Kidney (tissue), 14 donors: ENCODE data around the gene ILDR2. TPM values are rescaled to one million over a fixed set of nuclear protein-coding genes. Genes with fewer than 3 reads are reported as not detected.

Experiments
- DNase-seq, 5 donors: peaks; one replicate each; pipeline ENCODE4 v3.0.0-alpha.2; 2013 to 2020
- FAIRE-seq: peaks from 2 replicates; lab custom pipeline; 2012; peaks lifted over from hg19 to GRCh38; lab: Jason Lieb, UNC
- H3K27ac ChIP-seq, 2 donors: one replicate each; pipeline ENCODE4 v1.7.0; 2013; ENCODE audit warnings: low read depth in 2 of 2, low read length in 2 of 2, inconsistent platforms in 1 of 2
- H3K27me3 ChIP-seq: one replicate; pipeline ENCODE4 v1.7.1; 2013; ENCODE audit warnings: low read length, inconsistent platforms; ENCODE audit not compliant: control insufficient read depth, insufficient read depth
- H3K36me3 ChIP-seq, 3 donors: one replicate each; pipeline versions ENCODE4 v1.7.0 to v1.7.1; 2013; ENCODE audit warnings: low read length in 3 of 3, control low read depth in 1 of 3, inconsistent platforms in 1 of 3; ENCODE audit not compliant: insufficient read depth in 3 of 3, control insufficient read depth in 2 of 3
- H3K4me1 ChIP-seq, 3 donors: one replicate each; pipeline versions ENCODE4 v1.7.0 to v1.7.1; 2013; ENCODE audit warnings: low read length in 3 of 3, inconsistent platforms in 1 of 3, low read depth in 1 of 3; ENCODE audit not compliant: control insufficient read depth in 2 of 3, insufficient read depth in 2 of 3
- H3K4me3 ChIP-seq, 3 donors: one replicate each; pipeline versions ENCODE4 v1.7.0 to v1.8.1; 2013; ENCODE audit warnings: low read length in 3 of 3, control low read depth in 1 of 3, inconsistent platforms in 1 of 3
- H3K9ac ChIP-seq, 3 donors: one replicate each; pipeline versions ENCODE4 v1.7.0 to v1.7.1; 2013; ENCODE audit warnings: low read length in 3 of 3, control low read depth in 1 of 3, inconsistent platforms in 1 of 3
- H3K9me3 ChIP-seq, 3 donors: one replicate each; pipeline versions ENCODE4 v1.7.0 to v1.7.1; 2013; ENCODE audit warnings: low read length in 3 of 3, control low read depth in 1 of 3, inconsistent platforms in 1 of 3; ENCODE audit not compliant: control insufficient read depth in 2 of 3, insufficient read depth in 1 of 3
- CTCF ChIP-seq: IDR thresholded peaks from 3 replicates; pipeline ENCODE4 v1.5.1; 2012; ENCODE audit warnings: mild to moderate bottlenecking, moderate library complexity, borderline replicate concordance; ENCODE audit not compliant: insufficient read depth; ENCODE audit errors: extremely low read depth
- intact Hi-C: fragments of 100-400 bp; cut with DNase I; formaldehyde crosslinking; loops from one replicate; pipeline ENCODE4 v1.11.1; 2022
- polyA plus RNA-seq: library from polyadenylated mRNA; stranded (reverse); fragments of 350-450 nt; fragmentation: Illumina TruSeq; extraction: RNeasy Lipid Tissue Mini Kit (QIAGEN cat#74804); gene quantifications from one replicate; pipeline ENCODE4 v1.2.3, GENCODE V29; 2014; ENCODE audit warnings: low read depth, low replicate concordance; ENCODE audit not compliant: insufficient read depth
- total RNA-seq: library from RNA; stranded (reverse); fragmentation: NEBNext Ultra II Directional; extraction: Animal tissue kit (Norgen Biotek cat#: 25700); gene quantifications from one replicate; pipeline ENCODE4 v1.2.1, GENCODE V29; 2021
- donor health status: control.
- donor health status: control.
- donor health status: control.
- donor health status: control.
- donor health status: control.
- donor health status: DM: yes; HTN: yes; CAD: no.
- donor health status: Normal renal cell carcinoma (clear cell type).

Gene ILDR2
- total and polyA plus RNA-seq, 2 donors from 2014 or later = 1.5 to 5.9 TPM

GRCh38 chr1:166875302-166875733 lies 100.0 kb downstream of the ILDR2 start:
- H3K27ac ChIP-seq = peak overlapping the region; percentile 89 to 91
- no peaks in the 10 kb centered on the region for H3K9me3 ChIP-seq
- H3K4me3 ChIP-seq = peak overlapping the region; percentile 67 to 96 (median 92)
- H3K4me1 ChIP-seq = peaks cover 0 to 6% (median 4%) of the 10 kb centered on the region in 3 donors
- peak overlapping the region; percentile 43 to 94 (median 84) for H3K9ac ChIP-seq
- no peaks in the 10 kb centered on the region for H3K36me3 ChIP-seq
- FAIRE-seq (no peak), DNase-seq (no peak)
- intact Hi-C loops = no loop called here
- TF ChIP-seq CTCF = no peak
- no peaks in the 10 kb centered on the region for H3K27me3 ChIP-seq

- intact Hi-C loops = no loop called here
- Histone ChIP-seq H3K27me3 (no peaks in the 10 kb centered on the region), H3K27ac (no peak overlapping the region), H3K9ac (no peak overlapping the region), H3K4me3 (peak overlapping the region in 1 of 3 donors; percentile 92), H3K9me3 (no peaks in the 10 kb centered on the region), H3K4me1 (peaks cover 0 to 6% (median 4%) of the 10 kb centered on the region in 3 donors), H3K36me3 (no peaks in the 10 kb centered on the region)
- TF ChIP-seq CTCF = no peak
- DNase-seq (peak in 1 of 5 donors; percentile 4), FAIRE-seq (no peak)
Measured at GRCh38 chr1:166874464-166874863, 100.9 kb downstream of the ILDR2 start.

- Histone ChIP-seq H3K27me3 (no peaks in the 10 kb centered on the region), H3K9ac (no peak overlapping the region), H3K27ac (no peak overlapping the region), H3K4me1 (peaks cover 0 to 4% (median 4%) of the 10 kb centered on the region in 3 donors), H3K36me3 (peaks cover 0 to 8% (median 0%) of the 10 kb centered on the region in 3 donors), H3K4me3 (no peak overlapping the region), H3K9me3 (no peaks in the 10 kb centered on the region)
- intact Hi-C loops = no loop called here
- DNase-seq = no peak
- TF ChIP-seq CTCF = no peak
- FAIRE-seq = no peak
Measured at GRCh38 chr1:166870584-166870983, 104.8 kb downstream of the ILDR2 start.
